T-helper 2 cell treated with Interferon-gamma antibody and Interleukin-4, amounts not matched to agents 100 ng/mL and 5 ng/mL, for 36 hours (primary cell): ENCODE data around the gene ADCY5. TPM values are rescaled to one million over a fixed set of nuclear protein-coding genes. Genes with fewer than 3 reads are reported as not detected.

ENCODE experiments used
- intact Hi-C: fragments of 100-400 bp; cut with micrococcal nuclease; formaldehyde crosslinking; loops from one replicate; pipeline ENCODE4 v1.15.1; 2023
- total RNA-seq: library from RNA; stranded (reverse); gene quantifications from 2 replicates; pipeline ENCODE4 v1.2.3, GENCODE V29; 2022

Gene ADCY5
- total RNA-seq, 1 donor from 2014 or later: not detected

DNA sequence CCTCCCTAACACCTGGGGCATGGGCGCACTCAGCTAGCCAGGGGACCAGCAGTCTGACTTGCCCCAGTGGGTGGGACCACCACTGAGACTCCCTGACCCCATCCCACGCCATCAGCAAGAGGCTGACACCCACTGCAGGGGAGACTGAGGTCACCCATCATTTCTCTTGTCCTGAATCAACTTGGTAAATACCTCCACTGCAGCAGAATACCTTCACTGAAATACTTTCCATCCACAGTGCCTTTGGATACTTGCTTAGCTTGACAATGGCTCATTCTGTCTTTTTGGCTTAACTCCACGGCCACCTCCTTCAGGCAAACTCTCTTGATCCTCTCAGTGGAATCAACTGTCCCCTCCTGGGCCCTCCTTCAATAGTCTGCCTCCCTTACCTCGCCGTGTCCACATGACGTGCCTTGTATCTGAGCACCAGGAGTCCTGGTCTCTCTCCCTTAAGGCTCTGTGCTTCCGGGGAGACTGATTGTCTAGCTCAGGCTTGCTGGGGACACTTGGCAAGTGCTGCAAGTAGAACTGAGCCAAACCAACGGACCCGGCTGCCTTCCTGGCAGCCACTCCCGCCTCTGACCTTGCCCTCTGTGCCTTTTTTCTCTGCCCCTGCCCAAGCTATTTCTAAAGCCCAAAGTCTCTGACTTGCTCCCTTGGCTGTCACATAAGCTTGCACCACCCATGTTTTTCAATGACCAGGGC, 119.1 kb downstream of the ADCY5 start:
- intact Hi-C loops: loop anchor here (1.0 kb wide), 2 partner anchors 160 to 230 kb away; no protein-coding TSS in a partner anchor

DNA sequence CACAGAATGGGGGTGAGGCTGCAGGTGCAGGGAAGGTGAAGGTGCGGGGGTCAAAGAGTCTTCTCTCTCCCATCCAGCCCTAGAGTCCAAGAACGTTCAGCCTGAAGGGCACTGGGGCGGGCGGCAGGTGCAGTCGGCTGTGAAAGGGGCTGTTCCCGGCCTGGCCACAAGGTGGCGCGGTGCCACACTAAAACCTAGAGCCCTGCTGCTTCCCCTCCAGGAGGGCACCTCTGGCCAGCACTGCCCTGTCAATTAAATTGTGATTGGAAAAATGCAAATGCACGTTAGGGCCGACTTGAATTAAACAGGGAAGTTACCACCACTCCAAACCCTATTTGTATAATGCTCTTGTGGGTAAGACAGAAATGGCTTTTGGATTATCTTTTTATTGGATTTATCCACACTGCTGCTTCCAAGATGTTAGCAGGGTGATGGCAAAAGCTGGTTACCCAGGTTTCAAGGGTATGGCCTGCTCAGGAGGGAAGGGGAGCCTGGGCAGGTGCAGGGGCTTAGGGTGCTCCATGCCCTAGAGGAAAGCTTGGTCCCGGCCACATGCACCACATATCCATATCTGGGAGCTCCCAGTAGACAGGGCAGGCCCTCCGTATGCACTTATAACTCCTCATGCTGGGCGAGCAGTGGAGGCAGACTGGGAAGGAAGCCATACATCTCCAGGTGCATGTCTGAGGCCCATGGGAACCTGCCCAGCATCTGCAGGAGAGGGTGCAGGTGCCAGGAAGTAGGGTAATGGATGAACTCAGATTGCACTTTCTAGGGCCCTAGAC, 119.8 kb downstream of the ADCY5 start:
- intact Hi-C loops: loop anchor here (1.0 kb wide), 2 partner anchors 160 to 230 kb away; no protein-coding TSS in a partner anchor

DNA sequence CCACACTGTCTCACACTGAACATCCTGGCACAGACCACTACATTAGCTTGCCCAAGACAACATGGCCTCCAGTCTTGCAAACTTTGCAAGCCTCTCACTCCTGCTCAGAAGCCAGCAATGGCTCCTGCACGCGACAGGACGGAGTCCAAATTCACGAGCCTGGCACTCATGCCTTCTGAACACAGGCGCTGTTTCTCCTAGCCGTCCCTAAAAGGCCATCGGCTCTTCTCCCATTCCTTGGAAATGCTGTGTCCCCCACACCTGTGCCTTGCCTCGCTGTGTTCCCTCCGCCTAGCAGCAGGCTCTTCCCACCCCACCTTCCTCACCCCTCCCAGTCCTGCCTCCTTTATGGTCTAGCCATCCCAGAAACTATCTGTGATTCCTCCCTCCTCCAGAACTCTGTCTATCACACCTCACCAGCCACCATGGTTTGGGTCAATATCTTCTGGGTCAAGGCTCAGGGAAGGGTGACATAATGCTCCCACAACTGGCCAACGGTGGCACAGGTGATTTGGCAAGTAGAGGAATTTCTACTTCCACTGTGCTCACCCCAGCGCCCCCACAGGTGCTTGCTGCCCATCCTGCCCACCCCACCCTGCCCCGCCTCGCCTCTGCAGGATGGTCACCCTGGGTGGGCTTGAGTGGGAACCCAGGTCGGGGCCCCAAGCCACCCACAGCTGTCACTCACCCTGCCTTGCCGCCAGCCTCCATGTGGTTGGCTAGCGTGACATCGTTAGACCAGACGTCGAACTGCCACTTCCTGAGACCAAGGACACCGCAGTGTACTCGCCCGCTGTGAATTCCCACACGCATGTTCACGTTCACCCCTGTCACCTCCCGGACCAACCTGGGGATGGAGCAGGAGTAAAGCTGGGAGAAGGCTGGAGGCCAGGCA, 120.7 kb downstream of the ADCY5 start:
- intact Hi-C loops: no loop called here

GRCh38 chr3:123327480-123327879, 121.4 kb downstream of the ADCY5 start:
- intact Hi-C loops: no loop called here

GRCh38 chr3:123326531-123326930, 122.4 kb downstream of the ADCY5 start:
- intact Hi-C loops: no loop called here

- intact Hi-C loops: no loop called here
Observed at GRCh38 chr3:123325766-123326256, 123.1 kb downstream of the ADCY5 start.

DNA sequence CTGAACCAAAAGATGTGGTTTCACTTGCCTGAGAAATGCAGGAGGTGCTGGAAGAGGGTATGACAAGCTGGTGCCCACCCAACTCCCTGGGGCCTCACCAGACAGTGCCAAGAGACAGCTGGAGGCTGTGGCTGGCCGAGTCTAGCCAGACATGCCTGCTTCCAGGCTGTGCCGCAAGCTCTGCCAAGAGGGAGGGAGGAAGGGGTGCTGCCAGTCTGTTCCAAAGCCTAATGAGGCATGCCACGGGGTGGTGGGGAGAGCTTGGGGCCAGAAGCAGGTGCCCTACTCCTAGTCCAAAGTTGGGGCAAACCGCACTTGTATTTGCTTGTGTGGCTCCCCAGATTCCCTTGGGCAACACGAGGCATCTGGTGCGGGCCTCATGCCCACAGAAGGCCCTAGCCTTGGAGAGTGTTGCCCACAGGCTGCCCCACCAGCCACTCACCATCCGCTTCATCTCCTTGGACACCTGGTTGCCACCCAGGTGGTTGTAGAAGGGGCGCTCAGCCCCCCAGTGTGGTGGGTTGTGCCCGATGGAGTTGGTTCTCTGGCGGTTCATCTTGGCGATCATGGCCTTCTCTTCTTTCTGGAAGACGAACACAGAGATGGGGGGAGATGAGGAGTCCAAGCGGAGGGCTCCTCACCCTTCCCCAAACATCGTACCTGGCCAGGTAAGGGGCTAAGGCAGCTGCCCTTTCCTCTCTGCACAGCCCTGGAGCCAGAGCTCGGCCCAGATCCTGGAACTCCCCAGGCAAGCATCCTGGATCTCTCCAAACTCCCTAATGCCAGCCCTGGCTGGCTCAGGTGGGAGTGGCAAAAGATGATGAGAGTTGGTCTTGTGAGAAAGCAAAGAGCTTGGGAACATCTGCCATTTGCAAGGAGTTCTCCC, 123.8 kb downstream of the ADCY5 start:
- intact Hi-C loops: no loop called here

DNA sequence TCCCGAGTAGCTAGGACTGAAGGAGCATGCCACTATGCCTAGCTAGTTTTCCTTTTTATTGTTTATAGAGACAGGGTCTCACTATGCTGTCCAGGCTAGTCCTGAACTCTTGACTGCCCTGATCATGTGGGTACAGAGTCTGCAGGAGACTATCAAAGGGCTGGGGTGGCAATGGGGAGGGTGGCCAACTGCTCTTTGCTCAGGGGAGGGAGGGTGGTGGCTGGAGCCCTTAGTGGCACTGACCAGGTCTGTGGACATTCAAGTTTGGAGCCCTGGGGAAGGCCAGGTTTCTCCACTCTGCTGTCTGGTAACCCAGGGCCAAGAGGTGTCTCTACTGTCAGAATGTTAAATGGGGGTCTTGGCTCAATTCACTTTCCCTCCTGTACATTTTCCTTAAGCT, 125.1 kb downstream of the ADCY5 start:
- intact Hi-C loops: no loop called here

GRCh38 chr3:123322866-123323265, 126.0 kb downstream of the ADCY5 start:
- intact Hi-C loops: no loop called here

DNA sequence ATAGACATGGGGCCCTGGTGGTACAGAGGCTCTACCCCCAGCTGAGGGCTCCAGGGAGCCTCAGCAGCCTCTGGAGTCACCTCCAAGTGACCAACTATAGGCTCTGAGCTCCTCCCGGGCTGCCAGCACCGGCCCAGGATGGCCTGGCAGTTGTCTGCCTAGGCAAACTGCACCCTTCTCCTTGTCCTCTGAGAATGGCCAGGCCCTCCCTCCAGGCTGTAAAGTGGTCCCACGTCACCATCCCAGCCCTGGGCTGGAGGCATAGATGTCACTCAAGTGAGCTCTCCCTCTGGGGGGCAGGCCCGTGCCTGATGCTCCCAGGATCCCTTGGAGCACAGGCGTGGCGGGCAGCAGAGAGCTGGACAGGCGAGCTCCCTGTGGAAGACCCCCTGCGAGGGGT, 127.1 kb downstream of the ADCY5 start:
- intact Hi-C loops: no loop called here

- intact Hi-C loops: no loop called here
Observed at GRCh38 chr3:123320221-123320620, 128.7 kb downstream of the ADCY5 start.

DNA sequence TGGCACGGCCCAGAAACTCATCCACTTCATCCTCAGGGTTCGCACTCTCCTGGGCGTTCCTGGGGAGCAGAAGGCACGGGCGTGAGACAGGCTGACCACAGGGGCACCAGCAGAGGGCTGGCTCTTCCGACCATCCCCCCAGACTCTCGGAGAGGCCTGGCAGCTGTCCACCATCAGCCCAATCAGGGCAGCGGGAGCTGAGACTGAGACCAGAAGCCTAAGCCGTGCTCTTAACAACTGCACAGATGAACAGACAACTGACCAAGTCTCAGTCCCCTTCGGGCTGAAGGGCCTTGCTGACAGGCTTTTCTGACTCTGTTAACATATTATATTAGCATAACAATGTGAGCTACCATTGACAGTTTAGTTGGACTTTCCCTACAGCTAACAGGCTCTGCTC, 129.1 kb downstream of the ADCY5 start:
- intact Hi-C loops: no loop called here

- intact Hi-C loops: no loop called here
Observed at GRCh38 chr3:123318374-123318773, 130.5 kb downstream of the ADCY5 start.

DNA sequence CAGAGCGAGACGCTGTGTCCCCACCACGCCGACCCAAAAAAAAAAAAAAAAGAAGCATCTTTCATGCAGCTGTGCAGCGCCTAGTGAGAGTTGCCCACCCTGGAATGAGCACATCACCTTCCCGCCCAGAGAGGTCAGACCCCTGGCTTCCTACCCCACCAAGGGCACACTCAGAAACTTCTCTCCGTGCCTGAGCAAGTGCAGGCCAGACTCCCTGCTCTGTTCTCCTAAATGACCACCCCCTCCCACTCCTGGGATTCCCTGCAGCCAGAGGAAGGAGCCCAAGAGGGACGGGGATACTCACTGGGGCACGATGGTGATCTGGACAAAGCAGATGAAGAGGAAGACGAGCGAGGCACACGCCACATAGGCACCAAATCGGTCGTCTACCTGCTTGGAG, 131.2 kb downstream of the ADCY5 start:
- intact Hi-C loops: no loop called here

DNA sequence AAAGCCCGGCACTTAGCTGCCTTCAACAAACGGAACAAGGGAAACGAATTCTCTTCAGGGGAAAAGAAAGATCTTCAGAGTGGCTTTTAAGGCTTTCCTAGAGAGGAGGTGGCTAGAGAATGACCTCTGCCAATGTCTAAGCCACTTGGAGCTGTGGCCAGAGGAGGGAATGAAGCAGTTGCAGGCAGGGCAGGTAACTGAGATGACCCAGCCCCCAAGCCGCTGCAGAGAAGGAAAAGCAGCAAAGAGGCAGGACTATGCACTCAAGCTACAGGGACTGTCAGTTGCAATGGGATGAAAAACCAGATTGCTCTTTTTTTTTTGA, 133.7 kb downstream of the ADCY5 start:
- intact Hi-C loops: no loop called here

DNA sequence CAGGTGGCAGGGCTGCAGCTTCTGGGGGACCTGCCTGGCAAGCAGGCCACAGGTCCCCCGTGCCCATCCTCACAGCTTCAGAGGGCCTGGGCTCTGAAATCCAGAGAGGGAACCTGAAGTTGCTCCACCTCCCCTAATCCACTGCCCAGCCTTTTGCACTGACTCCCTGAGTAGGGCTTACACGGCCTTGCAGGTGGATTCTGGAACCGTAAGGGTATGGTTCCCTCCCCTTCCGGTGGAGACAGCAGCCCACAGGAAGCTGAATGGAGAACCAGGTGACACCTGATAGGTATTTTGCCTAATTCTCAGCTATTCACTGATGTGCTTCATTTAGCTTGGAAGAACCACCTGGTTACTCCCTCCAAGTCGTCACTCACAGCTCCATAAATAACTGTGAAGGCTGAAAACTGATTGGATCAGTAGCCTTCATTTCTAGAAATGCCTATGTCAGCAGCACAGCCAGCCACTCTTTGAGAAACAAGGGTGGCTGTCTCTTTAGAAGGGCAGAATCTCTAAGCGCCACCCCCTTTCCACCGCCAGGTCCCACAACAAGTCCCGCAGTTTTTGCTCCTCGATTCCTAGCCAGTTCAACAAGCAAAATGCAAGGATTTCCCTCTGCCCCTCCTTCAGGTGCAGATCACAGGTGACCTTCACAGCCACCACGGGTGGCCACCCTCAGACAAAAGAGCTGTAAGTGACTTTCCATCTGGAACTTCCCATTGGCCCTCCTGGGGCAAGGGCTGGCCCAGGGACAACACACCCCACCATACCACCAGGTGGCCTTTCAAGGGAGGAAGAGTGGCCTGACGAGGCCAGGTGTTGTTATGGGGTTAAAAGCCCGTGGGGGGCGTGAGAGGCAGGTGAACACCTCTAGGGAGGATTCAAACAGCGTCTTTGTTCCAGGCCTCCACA, 134.3 kb downstream of the ADCY5 start:
- intact Hi-C loops: no loop called here

- intact Hi-C loops: no loop called here
Observed at GRCh38 chr3:123313889-123314288, 135.0 kb downstream of the ADCY5 start.

DNA sequence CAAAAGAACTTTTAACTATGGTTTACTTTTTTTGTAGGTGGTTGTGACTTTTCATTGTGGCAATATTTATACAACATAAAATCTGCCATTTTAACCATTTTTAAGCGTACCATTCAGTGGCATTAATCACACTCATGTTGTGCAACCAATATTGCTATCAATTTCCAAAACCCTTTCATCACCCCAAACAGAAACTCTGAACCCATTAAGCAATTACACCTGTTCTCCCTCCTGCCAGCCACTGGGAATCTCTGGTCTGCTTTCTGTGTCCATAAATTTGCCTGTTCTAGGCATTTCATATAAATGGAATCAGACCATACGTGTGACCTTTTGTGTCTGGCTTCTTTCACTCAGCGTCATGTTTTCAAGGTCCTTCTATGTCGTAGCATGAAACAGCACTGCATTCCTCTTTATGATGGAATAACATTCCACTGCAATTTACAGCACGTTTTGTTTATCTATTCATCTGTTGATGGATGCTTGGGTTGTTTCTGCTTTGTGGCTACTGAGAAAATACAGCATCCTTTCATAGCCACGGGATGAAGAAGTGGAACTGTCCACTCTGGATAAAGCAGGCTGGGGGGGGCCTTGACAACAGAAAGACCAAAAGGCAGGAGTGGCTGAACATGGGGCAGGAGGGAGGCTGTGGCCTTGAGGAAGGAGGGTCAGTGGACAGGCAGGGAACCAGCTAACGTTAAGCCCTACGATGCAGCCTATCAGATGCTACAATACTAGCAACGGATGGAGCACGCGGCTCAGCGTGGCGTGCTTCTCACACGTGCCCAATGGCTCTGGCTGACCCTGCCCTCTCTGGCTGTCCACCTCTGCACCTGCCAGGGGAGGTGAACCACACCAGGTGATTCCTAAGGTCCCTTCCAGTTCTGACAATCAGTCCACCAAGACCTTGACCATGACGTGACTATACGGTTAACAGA, 136.3 kb downstream of the ADCY5 start:
- intact Hi-C loops: no loop called here

DNA sequence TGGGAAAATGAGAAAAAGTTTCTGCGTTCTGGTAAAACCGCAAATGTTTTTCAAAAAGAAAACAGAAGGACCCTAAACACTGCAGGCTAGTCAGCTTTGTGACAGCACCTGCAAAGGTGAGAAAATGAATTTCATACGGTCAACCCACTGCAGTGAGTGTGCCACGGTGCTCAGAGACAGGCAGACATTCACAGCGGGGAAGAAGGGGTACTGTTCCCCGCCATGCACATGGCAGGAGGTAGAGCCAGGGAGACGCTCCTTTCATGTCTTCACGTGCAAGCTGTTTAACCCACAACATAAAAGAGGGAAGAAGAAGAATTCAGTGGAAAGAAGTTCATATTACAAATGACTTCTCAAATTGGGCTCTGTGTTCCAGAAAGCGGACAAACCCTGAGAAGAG, 137.7 kb downstream of the ADCY5 start:
- intact Hi-C loops: no loop called here
